Lung (tissue), 12 donors: ENCODE results near the gene PTGER1. TPM values are rescaled to one million over a fixed set of nuclear protein-coding genes. Genes with fewer than 3 reads are reported as not detected.

Experiments used
- ATAC-seq: fragments of 200-7000 bp; cut with Tn5 transposase; one replicate; pipeline ENCODE4 v1.9.1; 2020; ENCODE audit warnings: moderate number of reproducible peaks; ENCODE audit not compliant: insufficient read depth, low FRiP score
- DNase-seq, 3 donors: peaks; one replicate each; pipeline ENCODE4 v3.0.0-alpha.2; 2013 to 2017
- H3K27ac ChIP-seq, 2 donors: one replicate each; pipeline ENCODE4 v1.5.1; 2013; ENCODE audit warnings: mild to moderate bottlenecking in 2 of 2, moderate library complexity in 2 of 2, control low read depth in 1 of 2, inconsistent platforms in 1 of 2, low read depth in 1 of 2, low read length in 1 of 2
- H3K27me3 ChIP-seq, 3 donors: one replicate each; pipeline ENCODE4 v1.5.1; 2013; ENCODE audit warnings: low read length in 2 of 3; ENCODE audit not compliant: control insufficient read depth in 3 of 3, insufficient read depth in 3 of 3
- H3K36me3 ChIP-seq, 4 donors: one replicate each; pipeline ENCODE4 v1.5.1; 2013; ENCODE audit warnings: low read length in 4 of 4, mild to moderate bottlenecking in 1 of 4, moderate library complexity in 1 of 4; ENCODE audit not compliant: control insufficient read depth in 4 of 4, insufficient read depth in 4 of 4
- H3K4me1 ChIP-seq, 5 donors: one replicate each; pipeline ENCODE4 v1.5.1; 2013; ENCODE audit warnings: low read length in 5 of 5, mild to moderate bottlenecking in 2 of 5, moderate library complexity in 1 of 5; ENCODE audit not compliant: control insufficient read depth in 5 of 5, insufficient read depth in 5 of 5
- H3K4me3 ChIP-seq: one replicate; pipeline ENCODE4 v1.5.1; 2013; ENCODE audit warnings: mild to moderate bottlenecking, control low read depth, moderate library complexity
- H3K9ac ChIP-seq, 2 donors: one replicate each; pipeline ENCODE4 v1.5.1; 2013; ENCODE audit warnings: low read length in 2 of 2, control low read depth in 1 of 2; ENCODE audit not compliant: insufficient read depth in 1 of 2
- H3K9me3 ChIP-seq, 4 donors: one replicate each; pipeline ENCODE4 v1.5.1; 2013; ENCODE audit warnings: low read length in 3 of 4, mild to moderate bottlenecking in 1 of 4, moderate library complexity in 1 of 4; ENCODE audit not compliant: control insufficient read depth in 4 of 4, insufficient read depth in 3 of 4
- CTCF ChIP-seq: IDR thresholded peaks from 2 replicates; pipeline ENCODE4 v1.5.1; 2012; ENCODE audit warnings: mild to moderate bottlenecking; ENCODE audit errors: control extremely low read depth, extremely low read depth
- WGBS, 2 donors: extraction: QIAGEN DNeasy Blood & Tissue Kit; methylation state at CpG; one replicate each; pipeline ENCODE4 v1.1.7; 2013; 5-methylcytosine and 5-hydroxymethylcytosine counted together
- polyA plus RNA-seq, 2 donors: library from polyadenylated mRNA; stranded (reverse); fragments of 200-250 nt; gene quantifications; one replicate each; pipeline ENCODE4 v1.2.1, GENCODE V29; 2013
- total RNA-seq, 2 donors: library from RNA; depleted of rRNA in 1 of 2; stranded (reverse); fragments of >200 nt in 1 of 2; gene quantifications; one replicate each; pipeline ENCODE4 v1.2.1, GENCODE V29; 2014 to 2021
- donor health status: control.
- donor health status: control.
- donor health status: Bipolar disorder and iron deficiency.
- donor health status: healthy.
- donor health status: DM: yes; HTN: yes; CAD: no.

The PTGER1 gene
- total and polyA plus RNA-seq, 4 donors: 0.73 to 4.3 (median 1.7) TPM

GRCh38 chr19:14432791-14433553 lies 42.2 kb downstream of the PTGER1 start, which contains the start of gene PKN1:
Gene PKN1, plus strand, starts transcription at chr19:14433306. Its CDS starts 216 bp downstream, at chr19:14433522.
- H3K36me3 ChIP-seq: no peaks in the 10 kb centered on the region
- TF ChIP-seq CTCF: no peak
- H3K27ac ChIP-seq: peak within 1 kb of the TSS; percentile 87 to 95
- ATAC-seq (no peak), DNase-seq (peak; percentile 71 to 84 (median 74))
- peak within 1 kb of the TSS in 1 of 2 donors; percentile 65 for H3K9ac ChIP-seq
- 3 to 6% methylated on average over 27 to 85 of the region's 85 CpGs for WGBS, 2 donors
- H3K27me3 ChIP-seq: no peaks in the 10 kb centered on the region
- no peaks in the 10 kb centered on the region for H3K9me3 ChIP-seq
- peaks cover 0 to 22% (median 3%) of the 10 kb centered on the region in 5 donors for H3K4me1 ChIP-seq
- peak within 1 kb of the TSS; percentile 82 for H3K4me3 ChIP-seq

- H3K4me1 ChIP-seq: peaks cover 0 to 22% (median 3%) of the 10 kb centered on the region in 5 donors
- H3K9me3 ChIP-seq: no peaks in the 10 kb centered on the region
- H3K27ac ChIP-seq: no peak overlapping the region
- no peak for TF ChIP-seq CTCF
- no peaks in the 10 kb centered on the region for H3K27me3 ChIP-seq
- H3K4me3 ChIP-seq: no peak overlapping the region
- ATAC-seq (no peak), DNase-seq (no peak)
- WGBS, 2 donors: 73 to 84% methylated on average over 3 of the region's 3 CpGs
- no peak overlapping the region for H3K9ac ChIP-seq
- H3K36me3 ChIP-seq: no peaks in the 10 kb centered on the region
Measured at GRCh38 chr19:14430712-14431111, 44.4 kb downstream of the PTGER1 start.

GRCh38 chr19:14428882-14429416 lies 46.2 kb downstream of the PTGER1 start:
- peaks cover 0 to 10% (median 0%) of the 10 kb centered on the region in 5 donors for H3K4me1 ChIP-seq
- H3K27ac ChIP-seq: no peak overlapping the region
- H3K27me3 ChIP-seq: no peaks in the 10 kb centered on the region
- DNase-seq (no peak), ATAC-seq (no peak)
- no peaks in the 10 kb centered on the region for H3K9me3 ChIP-seq
- no peak for TF ChIP-seq CTCF
- H3K9ac ChIP-seq: no peak overlapping the region
- 71 to 92% methylated on average over 4 of the region's 4 CpGs for WGBS, 2 donors
- H3K4me3 ChIP-seq: no peak overlapping the region
- no peaks in the 10 kb centered on the region for H3K36me3 ChIP-seq
